ENCODE data around the gene COBLL1. TPM values are rescaled to one million over a fixed set of nuclear protein-coding genes. Genes with fewer than 3 reads are reported as not detected.

Gene COBLL1
- total RNA-seq, 1 experiment from 2014 or later = 4.4 TPM

DNA sequence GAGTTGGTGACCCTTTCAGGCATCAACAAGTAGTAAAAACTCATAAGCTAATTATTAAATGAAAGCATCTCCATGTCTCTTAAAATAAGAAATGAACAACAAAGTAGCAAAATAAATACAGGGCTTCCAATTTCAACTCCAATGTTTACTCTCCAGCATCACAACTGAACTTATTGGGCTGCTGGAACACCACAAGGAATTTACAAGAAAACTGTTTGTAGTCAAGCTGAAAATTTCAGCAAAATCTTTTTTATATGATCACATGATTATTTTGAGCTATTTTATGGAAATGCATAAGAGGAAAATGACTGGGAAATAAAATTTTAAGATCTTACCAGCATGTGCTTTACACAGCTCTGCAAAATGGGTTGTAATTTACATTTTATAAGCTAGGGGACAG, 28.1 kb downstream of the COBLL1 start:
- Histone ChIP-seq H3K36me3 (ENCODE audit: control insufficient read depth, insufficient read depth, low read length) (no peaks in the 10 kb centered on the region), H3K9me3 (ENCODE audit: control insufficient read depth, insufficient read depth, low read depth, low read length) (no peaks in the 10 kb centered on the region), H3K27ac (ENCODE audit: low read length) (no peak overlapping the region), H3K27me3 (ENCODE audit: control insufficient read depth, insufficient read depth, low read length) (no peaks in the 10 kb centered on the region), H3K4me1 (ENCODE audit: control insufficient read depth, insufficient read depth, low read length) (no peaks in the 10 kb centered on the region), H3K4me3 (ENCODE audit: low read depth in 2 of 2, low read length in 2 of 2) (no peak overlapping the region)
- POLR2A ChIA-PET = no interaction called here
- in situ Hi-C loops (cut with HindIII; ENCODE audit: low pct_unique_long_range_greater_than_20kb, low sequenced_read_pairs) = no loop called here
- intact Hi-C loops (cut with micrococcal nuclease; ENCODE audit: unreplicated experiment) = no loop called here
- TF ChIP-seq CTCF (IDR thresholded peaks at IDR 0.05) = no peak
- no peak for TF ChIP-seq TCF7L2 (IDR thresholded peaks at IDR 0.05; ENCODE audit: low read depth, low read length)
- TF ChIP-seq, protein P1, sequence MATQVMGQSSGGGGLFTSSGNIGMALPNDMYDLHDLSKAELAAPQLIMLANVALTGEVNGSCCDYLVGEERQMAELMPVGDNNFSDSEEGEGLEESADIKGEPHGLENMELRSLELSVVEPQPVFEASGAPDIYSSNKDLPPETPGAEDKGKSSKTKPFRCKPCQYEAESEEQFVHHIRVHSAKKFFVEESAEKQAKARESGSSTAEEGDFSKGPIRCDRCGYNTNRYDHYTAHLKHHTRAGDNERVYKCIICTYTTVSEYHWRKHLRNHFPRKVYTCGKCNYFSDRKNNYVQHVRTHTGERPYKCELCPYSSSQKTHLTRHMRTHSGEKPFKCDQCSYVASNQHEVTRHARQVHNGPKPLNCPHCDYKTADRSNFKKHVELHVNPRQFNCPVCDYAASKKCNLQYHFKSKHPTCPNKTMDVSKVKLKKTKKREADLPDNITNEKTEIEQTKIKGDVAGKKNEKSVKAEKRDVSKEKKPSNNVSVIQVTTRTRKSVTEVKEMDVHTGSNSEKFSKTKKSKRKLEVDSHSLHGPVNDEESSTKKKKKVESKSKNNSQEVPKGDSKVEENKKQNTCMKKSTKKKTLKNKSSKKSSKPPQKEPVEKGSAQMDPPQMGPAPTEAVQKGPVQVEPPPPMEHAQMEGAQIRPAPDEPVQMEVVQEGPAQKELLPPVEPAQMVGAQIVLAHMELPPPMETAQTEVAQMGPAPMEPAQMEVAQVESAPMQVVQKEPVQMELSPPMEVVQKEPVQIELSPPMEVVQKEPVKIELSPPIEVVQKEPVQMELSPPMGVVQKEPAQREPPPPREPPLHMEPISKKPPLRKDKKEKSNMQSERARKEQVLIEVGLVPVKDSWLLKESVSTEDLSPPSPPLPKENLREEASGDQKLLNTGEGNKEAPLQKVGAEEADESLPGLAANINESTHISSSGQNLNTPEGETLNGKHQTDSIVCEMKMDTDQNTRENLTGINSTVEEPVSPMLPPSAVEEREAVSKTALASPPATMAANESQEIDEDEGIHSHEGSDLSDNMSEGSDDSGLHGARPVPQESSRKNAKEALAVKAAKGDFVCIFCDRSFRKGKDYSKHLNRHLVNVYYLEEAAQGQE (IDR thresholded peaks at IDR 0.05; ENCODE audit: insufficient read depth in 1 of 2, low read depth in 2 of 2, low read length in 1 of 2) = no peak
- no peak for TF ChIP-seq SIN3A (IDR thresholded peaks at IDR 0.05; ENCODE audit: borderline replicate concordance, insufficient read depth, low read depth, low read length)
- TF ChIP-seq POLR2AphosphoS5 (IDR thresholded peaks at IDR 0.05; ENCODE audit: low read depth, low read length) = no peak
- CTCF ChIA-PET = no interaction called here
- DNase-seq (ENCODE audit: low read depth, low spot score) (no peak), ATAC-seq (no peak)
- BruUV-seq (replicated peaks) = no TSS peak

GRCh38 chr2:164812378-164812777, 29.2 kb downstream of the COBLL1 start:
- in situ Hi-C loops (cut with HindIII; ENCODE audit: low pct_unique_long_range_greater_than_20kb, low sequenced_read_pairs) (no loop called here), intact Hi-C loops (cut with micrococcal nuclease; ENCODE audit: unreplicated experiment) (no loop called here)
- no peak for DNase-seq (ENCODE audit: low read depth, low spot score)
- H3K36me3 ChIP-seq (ENCODE audit: control insufficient read depth, insufficient read depth, low read length) = no peaks in the 10 kb centered on the region
- H3K27ac ChIP-seq (ENCODE audit: low read length) = no peak overlapping the region
- no peak overlapping the region for H3K4me3 ChIP-seq (ENCODE audit: low read depth in 2 of 2, low read length in 2 of 2)
- no TSS peak for BruUV-seq (replicated peaks)
- ChIA-PET CTCF (no interaction called here), POLR2A (no interaction called here)
- no peaks in the 10 kb centered on the region for H3K4me1 ChIP-seq (ENCODE audit: control insufficient read depth, insufficient read depth, low read length)
- H3K9me3 ChIP-seq (ENCODE audit: control insufficient read depth, insufficient read depth, low read depth, low read length) = no peaks in the 10 kb centered on the region
- no peak for ATAC-seq
- no peaks in the 10 kb centered on the region for H3K27me3 ChIP-seq (ENCODE audit: control insufficient read depth, insufficient read depth, low read length)
- TF ChIP-seq POLR2AphosphoS5 (IDR thresholded peaks at IDR 0.05; ENCODE audit: low read depth, low read length) = no peak

- ATAC-seq = no peak
- no peaks in the 10 kb centered on the region for H3K36me3 ChIP-seq (ENCODE audit: control insufficient read depth, insufficient read depth, low read length)
- in situ Hi-C loops (cut with HindIII; ENCODE audit: low pct_unique_long_range_greater_than_20kb, low sequenced_read_pairs) (no loop called here), intact Hi-C loops (cut with micrococcal nuclease; ENCODE audit: unreplicated experiment) (no loop called here)
- H3K27me3 ChIP-seq (ENCODE audit: control insufficient read depth, insufficient read depth, low read length) = no peaks in the 10 kb centered on the region
- H3K4me3 ChIP-seq (ENCODE audit: low read depth in 2 of 2, low read length in 2 of 2) = no peak overlapping the region
- TF ChIP-seq SIN3A (IDR thresholded peaks at IDR 0.05; ENCODE audit: borderline replicate concordance, insufficient read depth, low read depth, low read length) (no peak), POLR2AphosphoS5 (IDR thresholded peaks at IDR 0.05; ENCODE audit: low read depth, low read length) (no peak), TCF7L2 (IDR thresholded peaks at IDR 0.05; ENCODE audit: low read depth, low read length) (no peak), CTCF (IDR thresholded peaks at IDR 0.05) (no peak)
- TF ChIP-seq, protein P1 (IDR thresholded peaks at IDR 0.05; ENCODE audit: insufficient read depth in 1 of 2, low read depth in 2 of 2, low read length in 1 of 2) = no peak
- H3K27ac ChIP-seq (ENCODE audit: low read length) = no peak overlapping the region
- no peak for DNase-seq (ENCODE audit: low read depth, low spot score)
- ChIA-PET POLR2A (no interaction called here), CTCF (no interaction called here)
- BruUV-seq (replicated peaks) = no TSS peak
- H3K9me3 ChIP-seq (ENCODE audit: control insufficient read depth, insufficient read depth, low read depth, low read length) = no peaks in the 10 kb centered on the region
- no peaks in the 10 kb centered on the region for H3K4me1 ChIP-seq (ENCODE audit: control insufficient read depth, insufficient read depth, low read length)
Observed at GRCh38 chr2:164811819-164812218, 29.8 kb downstream of the COBLL1 start.

All from Panc1 (cell line).